Parathyroid adenoma (tissue), 2 donors: ENCODE data around the gene MAS1.

Source experiments
- H2AFZ ChIP-seq: fragments of 300-600 bp; sonication (generic); one replicate; pipeline ENCODE4 v1.7.0; 2017; ENCODE audit warnings: antibody characterized with exemption, mild to moderate bottlenecking
- H3K27ac ChIP-seq: fragments of 300-600 bp; sonication (generic); one replicate; pipeline ENCODE4 v1.7.0; 2017
- H3K27me3 ChIP-seq: fragments of 300-600 bp; sonication (generic); one replicate; pipeline ENCODE4 v1.7.0; 2017; ENCODE audit warnings: low read length; ENCODE audit not compliant: control insufficient read depth, insufficient read depth
- H3K36me3 ChIP-seq: fragments of 300-600 bp; sonication (generic); one replicate; pipeline ENCODE4 v1.7.0; 2017; ENCODE audit warnings: low read length; ENCODE audit not compliant: control insufficient read depth, insufficient read depth
- H3K4me1 ChIP-seq: fragments of 300-600 bp; sonication (generic); one replicate; pipeline ENCODE4 v1.7.0; 2017; ENCODE audit warnings: control low read depth
- H3K4me2 ChIP-seq: fragments of 300-600 bp; sonication (generic); one replicate; pipeline ENCODE4 v1.7.0; 2017; ENCODE audit warnings: low read length
- H3K4me3 ChIP-seq: fragments of 300-600 bp; sonication (generic); one replicate; pipeline ENCODE4 v1.7.0; 2017; ENCODE audit warnings: low read depth, low read length
- H3K79me2 ChIP-seq: fragments of 300-600 bp; sonication (generic); one replicate; pipeline ENCODE4 v1.7.0; 2017; ENCODE audit warnings: control low read depth
- H3K9ac ChIP-seq: fragments of 300-600 bp; sonication (generic); one replicate; pipeline ENCODE4 v1.7.0; 2017; ENCODE audit warnings: mild to moderate bottlenecking
- H3K9me3 ChIP-seq: fragments of 300-600 bp; sonication (generic); one replicate; pipeline ENCODE4 v1.7.0; 2017; ENCODE audit warnings: low read length; ENCODE audit not compliant: control insufficient read depth
- TF ChIP-seq, protein P1 (sequence below): fragments of 300-600 bp; sonication (generic); IDR thresholded peaks from one replicate; pipeline ENCODE4 v1.7.0; 2017; ENCODE audit warnings: antibody characterized with exemption, mild to moderate bottlenecking
- donor health status: primary hyperparathyroidism.

The MAS1 gene

GRCh38 chr6:159893064-159893463 is 2.3 kb downstream of the MAS1 start:
- no peak overlapping the region for H3K27ac ChIP-seq
- no peak overlapping the region for H2AFZ ChIP-seq

GRCh38 chr6:159894991-159895390 is 4.2 kb downstream of the MAS1 start:
- Histone ChIP-seq H3K79me2 (no peaks in the 10 kb centered on the region), H3K9me3 (no peaks in the 10 kb centered on the region), H3K36me3 (no peaks in the 10 kb centered on the region), H3K4me2 (no peak overlapping the region), H3K27ac (no peak overlapping the region), H3K4me1 (no peaks in the 10 kb centered on the region), H3K9ac (no peak overlapping the region), H3K4me3 (no peak overlapping the region), H3K27me3 (no peaks in the 10 kb centered on the region), H2AFZ (no peak overlapping the region)
- TF ChIP-seq, protein P1, sequence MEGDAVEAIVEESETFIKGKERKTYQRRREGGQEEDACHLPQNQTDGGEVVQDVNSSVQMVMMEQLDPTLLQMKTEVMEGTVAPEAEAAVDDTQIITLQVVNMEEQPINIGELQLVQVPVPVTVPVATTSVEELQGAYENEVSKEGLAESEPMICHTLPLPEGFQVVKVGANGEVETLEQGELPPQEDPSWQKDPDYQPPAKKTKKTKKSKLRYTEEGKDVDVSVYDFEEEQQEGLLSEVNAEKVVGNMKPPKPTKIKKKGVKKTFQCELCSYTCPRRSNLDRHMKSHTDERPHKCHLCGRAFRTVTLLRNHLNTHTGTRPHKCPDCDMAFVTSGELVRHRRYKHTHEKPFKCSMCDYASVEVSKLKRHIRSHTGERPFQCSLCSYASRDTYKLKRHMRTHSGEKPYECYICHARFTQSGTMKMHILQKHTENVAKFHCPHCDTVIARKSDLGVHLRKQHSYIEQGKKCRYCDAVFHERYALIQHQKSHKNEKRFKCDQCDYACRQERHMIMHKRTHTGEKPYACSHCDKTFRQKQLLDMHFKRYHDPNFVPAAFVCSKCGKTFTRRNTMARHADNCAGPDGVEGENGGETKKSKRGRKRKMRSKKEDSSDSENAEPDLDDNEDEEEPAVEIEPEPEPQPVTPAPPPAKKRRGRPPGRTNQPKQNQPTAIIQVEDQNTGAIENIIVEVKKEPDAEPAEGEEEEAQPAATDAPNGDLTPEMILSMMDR = no peak

More at GRCh38 chr6:159893064-159893463, 2.3 kb downstream of the MAS1 start:
- Histone ChIP-seq H3K9ac (no peak overlapping the region), H3K27me3 (no peaks in the 10 kb centered on the region), H3K9me3 (no peaks in the 10 kb centered on the region), H3K79me2 (no peaks in the 10 kb centered on the region), H3K36me3 (no peaks in the 10 kb centered on the region), H3K4me3 (no peak overlapping the region), H3K4me2 (no peak overlapping the region), H3K4me1 (no peaks in the 10 kb centered on the region)
- TF ChIP-seq, protein P1 = no peak

DNA sequence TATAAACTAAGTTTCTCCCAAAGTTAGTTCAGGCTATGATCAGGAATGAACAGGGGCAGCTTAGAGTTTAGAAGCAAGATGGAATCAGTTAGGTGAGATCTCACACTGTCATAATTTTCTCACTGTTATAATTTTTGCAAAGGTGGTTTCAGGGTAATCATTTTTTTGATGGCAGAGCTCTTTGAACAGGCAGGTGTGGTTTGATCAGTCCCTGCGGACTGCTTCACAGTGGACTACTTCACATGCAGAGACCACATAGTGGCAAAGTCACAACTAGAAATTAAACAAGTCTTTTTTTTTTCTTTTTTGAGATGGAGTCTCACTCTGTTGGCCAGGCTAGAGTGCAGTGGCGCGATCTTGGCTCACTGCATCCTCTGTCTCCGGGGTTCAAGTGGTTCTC is 6.8 kb downstream of the MAS1 start:
- Histone ChIP-seq H3K27ac (no peak overlapping the region), H3K79me2 (no peaks in the 10 kb centered on the region), H3K36me3 (no peaks in the 10 kb centered on the region), H3K9me3 (no peaks in the 10 kb centered on the region), H3K4me2 (no peak overlapping the region), H3K9ac (no peak overlapping the region), H3K4me3 (no peak overlapping the region), H2AFZ (no peak overlapping the region), H3K4me1 (no peaks in the 10 kb centered on the region), H3K27me3 (no peaks in the 10 kb centered on the region)
- TF ChIP-seq, protein P1 = no peak

DNA sequence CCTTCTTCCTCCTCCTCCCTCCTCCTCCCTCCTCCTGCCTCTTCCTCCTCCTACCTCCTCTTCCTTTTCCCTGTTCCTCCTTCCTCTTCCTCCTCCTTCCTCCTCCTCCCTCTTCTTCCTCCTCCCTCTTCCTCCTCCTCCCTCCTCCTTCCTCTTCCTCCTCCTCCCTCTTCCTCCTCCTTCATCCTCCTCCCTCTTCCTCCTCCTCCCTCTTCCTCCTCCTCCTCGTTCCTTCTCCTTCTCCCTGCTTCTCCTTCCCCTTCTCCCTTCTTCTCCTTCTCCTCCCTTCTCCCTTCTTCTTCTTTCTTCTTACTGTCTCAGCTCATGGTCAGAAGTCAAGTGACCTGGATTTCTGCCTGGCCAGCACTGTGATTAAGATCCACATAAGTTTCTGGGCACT is 7.7 kb downstream of the MAS1 start:
- no peak overlapping the region for H3K4me3 ChIP-seq
- H2AFZ ChIP-seq = no peak overlapping the region
- no peaks in the 10 kb centered on the region for H3K36me3 ChIP-seq
- H3K27me3 ChIP-seq = no peaks in the 10 kb centered on the region
- TF ChIP-seq, protein P1 = no peak
- H3K4me2 ChIP-seq = no peak overlapping the region
- no peaks in the 10 kb centered on the region for H3K79me2 ChIP-seq
- H3K9ac ChIP-seq = no peak overlapping the region
- H3K27ac ChIP-seq = no peak overlapping the region
- no peaks in the 10 kb centered on the region for H3K4me1 ChIP-seq
- H3K9me3 ChIP-seq = no peaks in the 10 kb centered on the region

DNA sequence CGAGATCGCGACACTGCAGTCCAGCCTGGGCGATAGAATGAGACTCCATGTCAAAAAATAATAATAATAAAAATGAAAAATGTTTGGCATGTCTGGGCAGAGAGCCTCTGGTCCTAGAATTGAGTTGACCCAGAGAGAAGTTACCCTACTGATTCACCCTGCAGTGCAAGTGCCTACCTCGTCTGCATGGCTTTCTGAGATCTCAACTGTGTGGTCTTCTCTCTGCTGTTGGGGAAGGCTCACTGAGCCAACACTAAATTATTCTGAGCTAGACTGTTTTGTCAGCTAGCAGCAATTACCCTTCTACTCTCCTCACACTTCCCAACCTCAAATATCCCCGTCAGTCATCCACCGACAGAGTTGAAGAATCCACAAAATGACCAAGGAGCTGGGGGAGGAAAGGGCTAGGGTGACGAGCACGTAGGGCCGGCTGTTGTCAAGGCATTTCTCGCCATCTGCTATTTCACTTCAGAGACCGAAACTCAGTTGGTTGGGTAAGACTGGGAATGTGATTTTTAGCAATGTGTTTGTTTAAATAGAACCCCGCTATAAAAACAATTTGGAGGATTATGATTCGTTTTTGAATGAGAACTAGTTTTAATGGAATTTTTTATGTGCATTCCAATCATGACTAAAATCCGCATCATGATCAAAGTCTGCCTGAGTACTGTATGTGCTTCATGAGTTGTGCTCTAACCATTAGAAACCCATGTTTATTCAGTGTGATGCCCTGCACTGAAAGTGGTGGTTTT is 9.4 kb downstream of the MAS1 start:
- H3K27ac ChIP-seq = no peak overlapping the region
- H3K9me3 ChIP-seq = no peaks in the 10 kb centered on the region
- no peaks in the 10 kb centered on the region for H3K27me3 ChIP-seq
- H3K4me3 ChIP-seq = no peak overlapping the region
- no peak overlapping the region for H3K4me2 ChIP-seq
- H2AFZ ChIP-seq = no peak overlapping the region
- no peak overlapping the region for H3K9ac ChIP-seq
- no peaks in the 10 kb centered on the region for H3K36me3 ChIP-seq
- no peaks in the 10 kb centered on the region for H3K4me1 ChIP-seq
- H3K79me2 ChIP-seq = no peaks in the 10 kb centered on the region
- TF ChIP-seq, protein P1 = no peak
